HL-60 (cell line): ENCODE data around the gene KBTBD12.

Experiments
- CTCF ChIP-seq: IDR thresholded peaks from one replicate; pipeline ENCODE4 v1.5.1; 2011; ENCODE audit warnings: low read length, control low read depth, inconsistent platforms; ENCODE audit not compliant: insufficient read depth
- POLR2AphosphoS5 ChIP-seq: IDR thresholded peaks from 2 replicates; pipeline ENCODE4 v1.6.1; 2012; ENCODE audit warnings: low read depth
- REST ChIP-seq: IDR thresholded peaks from 2 replicates; pipeline ENCODE4 v1.6.1; 2012; ENCODE audit warnings: low read depth; ENCODE audit not compliant: insufficient replicate concordance

- TF ChIP-seq CTCF (no peak), POLR2AphosphoS5 (no peak), REST (no peak)
Measured at GRCh38 chr3:127981097-127981496, 66.1 kb downstream of the KBTBD12 start.
